ENCODE data around the gene EHD4.

The EHD4 gene

GRCh38 chr15:41996376-41996775 lies 24.0 kb upstream of the EHD4 start:
- H3K27ac ChIP-seq = no peak overlapping the region
- no peak for DNase-seq (ENCODE audit: low read depth, low spot score)

GRCh38 chr15:41995476-41995855 lies 23.1 kb upstream of the EHD4 start:
- DNase-seq (ENCODE audit: low read depth, low spot score) = no peak
- no peak overlapping the region for H3K27ac ChIP-seq

- no peak overlapping the region for H3K27ac ChIP-seq
- no peak for DNase-seq (ENCODE audit: low read depth, low spot score)
Measured at GRCh38 chr15:41994772-41995475, 22.6 kb upstream of the EHD4 start.

GRCh38 chr15:41994171-41994650 lies 21.9 kb upstream of the EHD4 start:
- DNase-seq (ENCODE audit: low read depth, low spot score) = no peak

GRCh38 chr15:41993472-41994170 lies 21.3 kb upstream of the EHD4 start:
- DNase-seq (ENCODE audit: low read depth, low spot score) = no peak
- no peak overlapping the region for H3K27ac ChIP-seq

More at GRCh38 chr15:41994171-41994650, 21.9 kb upstream of the EHD4 start:
- H3K27ac ChIP-seq = no peak overlapping the region

- DNase-seq (ENCODE audit: low read depth, low spot score) = no peak
- no peak overlapping the region for H3K27ac ChIP-seq
Measured at GRCh38 chr15:41992803-41993190, 20.4 kb upstream of the EHD4 start.

GRCh38 chr15:41992151-41992802 lies 19.9 kb upstream of the EHD4 start:
- H3K27ac ChIP-seq = no peak overlapping the region
- DNase-seq (ENCODE audit: low read depth, low spot score) = no peak

GRCh38 chr15:41990691-41991090 lies 18.3 kb upstream of the EHD4 start:
- H3K27ac ChIP-seq = no peak overlapping the region
- DNase-seq (ENCODE audit: low read depth, low spot score) = no peak

GRCh38 chr15:41990243-41990605 lies 17.9 kb upstream of the EHD4 start:
- no peak for DNase-seq (ENCODE audit: low read depth, low spot score)
- H3K27ac ChIP-seq = no peak overlapping the region

- DNase-seq (ENCODE audit: low read depth, low spot score) = no peak
- H3K27ac ChIP-seq = no peak overlapping the region
Measured at GRCh38 chr15:41989573-41990242, 17.4 kb upstream of the EHD4 start.

GRCh38 chr15:41988896-41989572 lies 16.7 kb upstream of the EHD4 start:
- no peak for DNase-seq (ENCODE audit: low read depth, low spot score)
- no peak overlapping the region for H3K27ac ChIP-seq

GRCh38 chr15:41987925-41988275 lies 15.5 kb upstream of the EHD4 start:
- no peak for DNase-seq (ENCODE audit: low read depth, low spot score)
- no peak overlapping the region for H3K27ac ChIP-seq

- DNase-seq (ENCODE audit: low read depth, low spot score) = no peak
- no peak overlapping the region for H3K27ac ChIP-seq
Measured at GRCh38 chr15:41987246-41987924, 15.0 kb upstream of the EHD4 start.

- H3K27ac ChIP-seq = no peak overlapping the region
- DNase-seq (ENCODE audit: low read depth, low spot score) = no peak
Measured at GRCh38 chr15:41985236-41986160, 13.1 kb upstream of the EHD4 start.

- DNase-seq (ENCODE audit: low read depth, low spot score) = no peak
- H3K27ac ChIP-seq = no peak overlapping the region
Measured at GRCh38 chr15:41984622-41985021, 12.3 kb upstream of the EHD4 start.

GRCh38 chr15:41983621-41984571 lies 11.5 kb upstream of the EHD4 start:
- DNase-seq (ENCODE audit: low read depth, low spot score) = no peak

GRCh38 chr15:41983221-41983620 lies 10.9 kb upstream of the EHD4 start:
- no peak overlapping the region for H3K27ac ChIP-seq
- DNase-seq (ENCODE audit: low read depth, low spot score) = no peak

More at GRCh38 chr15:41983621-41984571, 11.5 kb upstream of the EHD4 start:
- H3K27ac ChIP-seq = no peak overlapping the region

All from epithelial cell of prostate (primary cell).